ENCODE results near the gene MRC2. TPM values are rescaled to one million over a fixed set of nuclear protein-coding genes. Genes with fewer than 3 reads are reported as not detected.

The MRC2 gene
- total RNA-seq, 2 experiments from 2014 or later: 10.5 to 11.3 TPM

GRCh38 chr17:62701706-62702085 lies 74.2 kb downstream of the MRC2 start:
- CTCF ChIA-PET: no interaction called here
- intact Hi-C loops (cut with DNase I, micrococcal nuclease): loop anchor here (5.0 to 10.0 kb wide), 2 partner anchors 363 to 706 kb away; no protein-coding TSS in a partner anchor
- Mint-ChIP-seq H3K36me3 (ENCODE audit: low read depth) (no peaks in the 10 kb centered on the region), H3K27ac (no peak overlapping the region), H3K4me1 (peaks cover 6% of the 10 kb centered on the region), H3K4me3 (no peak overlapping the region), H3K9me3 (ENCODE audit: low read depth) (no peaks in the 10 kb centered on the region), H3K27me3 (peaks cover 26% of the 10 kb centered on the region)
- POLR2A ChIA-PET: no interaction called here
- DNase-seq: no peak
- ATAC-seq: no peak

GRCh38 chr17:62702746-62703260 lies 75.3 kb downstream of the MRC2 start:
- Mint-ChIP-seq H3K36me3 (ENCODE audit: low read depth) (no peaks in the 10 kb centered on the region), H3K4me3 (no peak overlapping the region), H3K4me1 (peaks cover 6% of the 10 kb centered on the region), H3K27me3 (peaks cover 34% of the 10 kb centered on the region), H3K27ac (no peak overlapping the region), H3K9me3 (ENCODE audit: low read depth) (no peaks in the 10 kb centered on the region)
- intact Hi-C loops (cut with DNase I, micrococcal nuclease): loop anchor here (1.0 to 10.0 kb wide), 4 partner anchors 21 to 704 kb away; no protein-coding TSS in a partner anchor
- ATAC-seq (no peak), DNase-seq (no peak)
- POLR2A ChIA-PET: no interaction called here
- CTCF ChIA-PET: interaction anchor here (0.6 to 1.0 kb wide), 6 partner anchors 12 to 704 kb away, joined by 3 to 5 read pairs (median 3); no protein-coding TSS in a partner anchor

GRCh38 chr17:62703261-62703775 lies 75.8 kb downstream of the MRC2 start:
- ATAC-seq (peak; percentile 72), DNase-seq (peak; percentile 59)
- Mint-ChIP-seq H3K27ac (no peak overlapping the region), H3K36me3 (ENCODE audit: low read depth) (no peaks in the 10 kb centered on the region), H3K27me3 (peaks cover 34% of the 10 kb centered on the region), H3K4me1 (peaks cover 6% of the 10 kb centered on the region), H3K9me3 (ENCODE audit: low read depth) (no peaks in the 10 kb centered on the region), H3K4me3 (peak overlapping the region; percentile 32)
- POLR2A ChIA-PET: no interaction called here
- intact Hi-C loops (cut with DNase I, micrococcal nuclease): loop anchor here (1.0 to 10.0 kb wide), 4 partner anchors 21 to 704 kb away; no protein-coding TSS in a partner anchor
- CTCF ChIA-PET: interaction anchor here (0.6 to 1.0 kb wide), 6 partner anchors 13 to 704 kb away, joined by 3 to 5 read pairs (median 3); no protein-coding TSS in a partner anchor

- Mint-ChIP-seq H3K4me1 (peaks cover 6% of the 10 kb centered on the region), H3K27me3 (peaks cover 34% of the 10 kb centered on the region), H3K4me3 (peak overlapping the region; percentile 32), H3K9me3 (ENCODE audit: low read depth) (no peaks in the 10 kb centered on the region), H3K36me3 (ENCODE audit: low read depth) (no peaks in the 10 kb centered on the region), H3K27ac (no peak overlapping the region)
- DNase-seq (peak; percentile 81), ATAC-seq (peak; percentile 92)
- ChIA-PET CTCF (interaction anchor here (0.6 to 1.0 kb wide), 3 partner anchors 13 to 703 kb away, joined by 3 to 5 read pairs (median 3); no protein-coding TSS in a partner anchor), POLR2A (no interaction called here)
- intact Hi-C loops (cut with DNase I, micrococcal nuclease): loop anchor here (1.0 to 10.0 kb wide), 5 partner anchors 20 to 703 kb away; no protein-coding TSS in a partner anchor
Measured at GRCh38 chr17:62703776-62704380, 76.4 kb downstream of the MRC2 start.

GRCh38 chr17:62704381-62704971 lies 77.0 kb downstream of the MRC2 start:
- no peaks in the 10 kb centered on the region for H3K9me3 Mint-ChIP-seq (ENCODE audit: low read depth)
- intact Hi-C loops (cut with DNase I, micrococcal nuclease): loop anchor here (1.0 to 10.0 kb wide), 3 partner anchors 360 to 703 kb away; no protein-coding TSS in a partner anchor
- ATAC-seq: no peak
- CTCF ChIA-PET: interaction anchor here (0.6 to 0.7 kb wide), 3 partner anchors 18 to 626 kb away, joined by 3 read pairs; no protein-coding TSS in a partner anchor
- H3K4me3 Mint-ChIP-seq: peak overlapping the region; percentile 42
- peaks cover 6% of the 10 kb centered on the region for H3K4me1 Mint-ChIP-seq
- H3K27ac Mint-ChIP-seq: no peak overlapping the region
- POLR2A ChIA-PET: no interaction called here
- no peaks in the 10 kb centered on the region for H3K36me3 Mint-ChIP-seq (ENCODE audit: low read depth)
- peak; percentile 16 for DNase-seq
- H3K27me3 Mint-ChIP-seq: peaks cover 31% of the 10 kb centered on the region

GRCh38 chr17:62705156-62705777 lies 77.8 kb downstream of the MRC2 start:
- ATAC-seq (no peak), DNase-seq (no peak)
- Mint-ChIP-seq H3K27me3 (peaks cover 37% of the 10 kb centered on the region), H3K27ac (peak overlapping the region; percentile 4), H3K4me1 (peaks cover 6% of the 10 kb centered on the region), H3K36me3 (ENCODE audit: low read depth) (no peaks in the 10 kb centered on the region), H3K4me3 (peak overlapping the region; percentile 42), H3K9me3 (ENCODE audit: low read depth) (no peaks in the 10 kb centered on the region)
- intact Hi-C loops (cut with DNase I, micrococcal nuclease): loop anchor here in 1 of 2 experiments (10.0 kb wide), 1 partner anchor 360 kb away; no protein-coding TSS in a partner anchor
- CTCF ChIA-PET: interaction anchor here (0.8 kb wide), 1 partner anchor 702 kb away, joined by 4 read pairs; no protein-coding TSS in a partner anchor
- POLR2A ChIA-PET: no interaction called here

GRCh38 chr17:62705778-62706597 lies 78.5 kb downstream of the MRC2 start:
- intact Hi-C loops (cut with DNase I, micrococcal nuclease): loop anchor here in 1 of 2 experiments (10.0 kb wide), 1 partner anchor 359 kb away; no protein-coding TSS in a partner anchor
- H3K27ac Mint-ChIP-seq: no peak overlapping the region
- H3K36me3 Mint-ChIP-seq (ENCODE audit: low read depth): no peaks in the 10 kb centered on the region
- H3K4me3 Mint-ChIP-seq: no peak overlapping the region
- H3K4me1 Mint-ChIP-seq: peaks cover 6% of the 10 kb centered on the region
- H3K27me3 Mint-ChIP-seq: peaks cover 35% of the 10 kb centered on the region
- DNase-seq: no peak
- ATAC-seq: no peak
- no peaks in the 10 kb centered on the region for H3K9me3 Mint-ChIP-seq (ENCODE audit: low read depth)
- CTCF ChIA-PET: interaction anchor here (0.6 to 0.8 kb wide), 2 partner anchors 52 to 701 kb away, joined by 4 read pairs; no protein-coding TSS in a partner anchor
- POLR2A ChIA-PET: no interaction called here

GRCh38 chr17:62706598-62707424 lies 79.3 kb downstream of the MRC2 start:
- no peak overlapping the region for H3K27ac Mint-ChIP-seq
- no peaks in the 10 kb centered on the region for H3K9me3 Mint-ChIP-seq (ENCODE audit: low read depth)
- H3K27me3 Mint-ChIP-seq: peaks cover 37% of the 10 kb centered on the region
- H3K36me3 Mint-ChIP-seq (ENCODE audit: low read depth): no peaks in the 10 kb centered on the region
- intact Hi-C loops (cut with DNase I, micrococcal nuclease): loop anchor here in 1 of 2 experiments (10.0 kb wide), 1 partner anchor 358 kb away; no protein-coding TSS in a partner anchor
- DNase-seq (no peak), ATAC-seq (no peak)
- ChIA-PET CTCF (interaction anchor here (0.5 to 0.7 kb wide), 3 partner anchors 13 to 149 kb away, joined by 4 to 5 read pairs (median 4); no protein-coding TSS in a partner anchor), POLR2A (no interaction called here)
- H3K4me1 Mint-ChIP-seq: peaks cover 6% of the 10 kb centered on the region
- no peak overlapping the region for H3K4me3 Mint-ChIP-seq

- no peaks in the 10 kb centered on the region for H3K36me3 Mint-ChIP-seq (ENCODE audit: low read depth)
- DNase-seq: no peak
- no peaks in the 10 kb centered on the region for H3K9me3 Mint-ChIP-seq (ENCODE audit: low read depth)
- H3K4me3 Mint-ChIP-seq: no peak overlapping the region
- ATAC-seq: no peak
- peaks cover 35% of the 10 kb centered on the region for H3K27me3 Mint-ChIP-seq
- ChIA-PET POLR2A (no interaction called here), CTCF (interaction anchor here (0.5 kb wide), 1 partner anchor 14 kb away, joined by 5 read pairs; no protein-coding TSS in a partner anchor)
- intact Hi-C loops (cut with DNase I, micrococcal nuclease): loop anchor here in 1 of 2 experiments (10.0 kb wide), 1 partner anchor 357 kb away; no protein-coding TSS in a partner anchor
- no peak overlapping the region for H3K27ac Mint-ChIP-seq
- peaks cover 6% of the 10 kb centered on the region for H3K4me1 Mint-ChIP-seq
Measured at GRCh38 chr17:62707425-62707739, 79.9 kb downstream of the MRC2 start.

- ChIA-PET POLR2A (interaction anchor here (0.5 kb wide), 1 partner anchor 492 kb away, joined by 4 read pairs; no protein-coding TSS in a partner anchor), CTCF (no interaction called here)
- H3K36me3 Mint-ChIP-seq (ENCODE audit: low read depth): no peaks in the 10 kb centered on the region
- H3K27me3 Mint-ChIP-seq: peaks cover 35% of the 10 kb centered on the region
- no peak overlapping the region for H3K27ac Mint-ChIP-seq
- intact Hi-C loops (cut with DNase I, micrococcal nuclease): loop anchor here in 1 of 2 experiments (10.0 kb wide), 1 partner anchor 356 kb away; no protein-coding TSS in a partner anchor
- H3K4me1 Mint-ChIP-seq: peaks cover 6% of the 10 kb centered on the region
- DNase-seq (no peak), ATAC-seq (no peak)
- H3K9me3 Mint-ChIP-seq (ENCODE audit: low read depth): no peaks in the 10 kb centered on the region
- no peak overlapping the region for H3K4me3 Mint-ChIP-seq
Measured at GRCh38 chr17:62708587-62708986, 81.1 kb downstream of the MRC2 start.
